Inflammatory macrophage treated with lipopolysaccharide for 4 hours (primary cell): ENCODE data around the gene HMOX1.
A peak's percentile ranks its signal among the peaks of the same experiment; 100 is the strongest.

Source experiments
- DNase-seq: peaks from one replicate; pipeline ENCODE4 v3.0.0-alpha.2; 2020

HMOX1 gene

DNA sequence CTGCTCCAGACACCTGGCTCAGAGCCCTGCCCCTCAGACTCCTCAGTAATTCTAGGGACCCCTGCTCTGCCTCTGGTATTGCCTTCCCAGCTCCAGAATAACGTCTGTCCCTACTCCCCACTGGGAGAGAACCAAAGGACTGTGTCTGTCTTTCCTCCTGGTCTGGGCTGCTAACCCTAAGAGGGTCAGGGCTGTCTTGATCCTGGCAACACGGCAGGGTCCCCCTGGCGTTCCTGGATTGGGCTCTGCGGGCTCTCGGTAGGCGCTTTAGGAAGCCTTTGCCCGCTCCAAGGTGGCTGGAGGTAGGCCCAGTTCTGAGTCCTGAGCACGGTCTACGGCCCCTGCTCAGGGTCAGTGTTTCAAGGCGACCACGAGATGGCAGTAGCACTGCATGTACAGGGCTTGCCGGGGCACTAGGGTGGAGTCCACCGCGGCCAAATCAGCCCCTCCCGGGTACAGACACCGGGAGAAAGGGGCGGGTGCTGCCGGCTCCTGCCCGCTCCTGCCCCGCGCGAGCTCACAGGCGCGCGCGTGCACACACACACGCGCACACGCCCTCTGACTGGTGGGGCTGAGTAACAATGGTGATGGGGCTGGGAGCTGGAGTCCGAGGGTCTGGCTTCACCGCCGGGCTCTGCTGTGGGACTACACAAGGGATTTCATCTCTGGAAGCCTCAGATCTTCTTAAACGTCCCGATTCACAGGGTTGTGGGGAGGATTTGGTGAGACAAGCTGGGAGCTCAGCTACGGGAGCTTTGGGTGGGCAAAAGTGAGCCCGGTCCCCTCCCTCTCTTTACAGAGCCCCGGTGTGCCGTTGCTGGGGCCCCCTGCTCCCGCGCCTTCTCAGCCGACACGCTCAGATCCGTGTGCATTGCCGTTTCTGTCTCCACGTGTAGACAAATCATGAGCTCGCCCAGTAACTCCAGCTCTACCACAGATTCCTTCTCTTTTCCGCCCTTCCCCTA, 30.1 kb upstream of the HMOX1 start:
- peak; percentile 85 for DNase-seq

DNA sequence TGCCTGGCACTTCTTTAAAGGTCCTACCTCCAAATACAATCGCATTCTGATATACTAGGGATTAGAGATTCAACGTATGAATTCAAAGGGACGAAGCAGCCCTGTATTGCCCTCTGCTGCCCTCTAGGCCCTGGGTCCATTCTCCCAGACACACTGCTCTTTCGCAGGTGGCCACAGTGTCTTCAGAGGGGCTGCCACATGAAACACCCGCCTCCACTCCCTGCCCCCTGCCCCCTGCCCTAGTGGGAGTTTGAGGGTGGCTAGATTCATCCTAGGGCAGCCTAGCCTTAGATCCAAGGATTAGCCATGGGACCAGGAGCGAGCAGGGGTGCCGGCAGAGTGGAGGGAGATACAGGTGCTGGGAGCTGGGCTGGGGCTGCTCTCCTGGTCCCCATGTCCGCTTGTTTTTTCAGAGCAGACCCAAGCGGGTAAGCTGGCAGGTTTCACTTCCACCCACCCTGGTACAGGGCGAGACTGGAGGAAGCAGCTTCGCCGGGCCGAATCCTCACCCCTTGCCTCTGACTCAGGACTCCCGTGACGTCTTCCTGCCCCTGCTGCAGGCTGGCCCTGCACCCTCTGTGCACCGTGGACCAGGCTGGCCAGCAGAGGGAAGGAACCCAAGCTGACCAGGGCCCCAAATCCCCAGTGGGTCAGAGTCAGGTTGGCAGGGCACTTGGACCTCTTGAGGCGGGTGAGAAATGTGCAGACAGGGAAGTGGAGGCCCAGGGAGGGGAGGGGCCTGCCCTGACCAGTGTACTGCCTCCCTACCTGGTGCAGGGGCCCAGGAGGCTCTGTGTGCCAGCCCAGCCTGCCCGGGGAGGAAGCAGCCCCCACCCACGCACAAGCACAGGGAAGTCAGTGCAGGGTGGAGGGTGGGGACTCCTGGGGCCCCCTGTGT, 28.4 kb upstream of the HMOX1 start:
- DNase-seq: peak; percentile 99

- peak; percentile 83 for DNase-seq
Measured at GRCh38 chr22:35353318-35353717, 27.6 kb upstream of the HMOX1 start.

DNA sequence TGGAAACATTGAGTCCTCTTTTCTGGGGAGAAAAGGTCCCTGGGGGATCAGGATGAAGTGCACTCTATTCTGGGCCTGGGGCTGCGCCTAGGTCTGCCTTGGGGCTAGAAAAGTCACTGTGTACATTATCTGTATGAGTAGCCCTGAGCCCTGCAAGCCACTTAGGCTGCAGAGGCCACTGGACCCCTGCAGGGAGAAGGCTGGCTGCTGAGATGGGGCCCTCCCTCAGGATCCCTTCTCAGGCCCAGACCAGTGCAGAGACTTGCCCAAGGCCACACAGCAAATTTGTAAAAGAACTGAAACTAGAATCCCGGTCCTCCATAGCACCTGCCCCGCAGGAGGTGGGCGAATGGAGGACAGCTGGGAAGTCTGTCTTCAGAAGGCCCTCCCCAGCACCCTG, 26.8 kb upstream of the HMOX1 start:
- DNase-seq: no peak

DNA sequence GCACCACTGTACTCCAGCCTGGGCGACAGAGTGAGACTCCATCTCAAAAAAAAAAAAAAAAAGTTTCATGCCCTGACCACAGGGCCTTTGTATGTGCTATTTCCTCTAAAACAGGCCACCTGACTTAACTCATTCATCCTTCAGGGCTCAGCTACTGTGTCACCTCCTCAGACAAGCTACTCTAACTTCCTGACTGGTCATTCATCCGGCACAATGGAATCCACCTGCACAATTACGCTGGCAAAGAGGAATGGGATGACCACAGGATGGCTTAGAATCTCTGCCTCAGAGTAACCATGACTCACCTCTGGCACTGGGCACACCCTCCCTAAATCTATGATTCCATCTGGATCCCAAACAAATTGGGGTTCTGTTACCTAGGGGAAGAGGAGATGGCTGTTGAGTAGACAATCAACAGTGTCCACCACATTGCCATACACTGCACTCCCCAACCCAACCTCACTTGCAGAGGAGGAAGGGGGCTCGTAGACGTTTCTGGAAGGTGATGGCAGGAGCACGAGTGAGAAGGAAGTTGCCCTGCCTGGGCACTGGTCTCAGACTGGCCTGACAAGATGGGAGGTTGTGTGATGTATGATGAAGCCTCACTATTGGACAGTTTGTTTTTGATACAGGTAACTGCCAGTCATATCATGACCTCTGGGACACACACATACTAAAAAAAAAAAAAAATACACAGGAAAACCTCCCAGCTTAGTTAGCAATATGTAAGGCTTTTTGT, 22.8 kb upstream of the HMOX1 start:
- DNase-seq: no peak

DNA sequence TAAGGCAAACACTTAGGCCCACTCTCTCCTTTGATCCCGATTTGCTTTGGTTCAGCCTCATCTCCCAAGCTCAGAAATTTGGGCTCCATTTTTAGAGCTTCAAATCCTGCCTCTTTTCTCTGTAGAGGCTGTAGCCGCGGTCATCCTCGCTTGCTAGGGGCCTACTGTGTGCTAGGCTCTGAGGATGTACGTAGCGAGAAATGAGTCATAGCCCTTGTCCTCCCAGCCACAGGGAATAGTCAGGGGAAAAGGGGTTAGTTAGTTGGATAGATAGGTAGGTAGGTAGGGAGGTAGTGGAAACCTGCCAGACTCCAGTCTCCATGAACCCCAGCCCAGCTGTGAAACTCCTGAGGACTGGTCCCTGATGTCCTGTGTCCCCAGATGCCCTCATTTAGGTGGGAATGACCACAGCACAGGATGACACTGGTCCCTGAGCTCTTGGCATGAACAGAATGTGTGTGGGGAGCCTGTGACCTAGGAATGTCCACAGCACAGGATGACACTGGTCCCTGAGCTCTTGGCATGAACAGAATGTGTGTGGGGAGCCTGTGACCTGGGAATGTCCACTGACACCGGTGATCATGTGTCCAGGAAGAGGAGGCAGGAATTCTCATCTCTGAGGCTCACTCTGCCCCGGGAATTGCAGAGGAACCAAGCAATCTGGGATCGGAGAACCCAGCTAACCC, 21.4 kb upstream of the HMOX1 start:
- no peak for DNase-seq

DNA sequence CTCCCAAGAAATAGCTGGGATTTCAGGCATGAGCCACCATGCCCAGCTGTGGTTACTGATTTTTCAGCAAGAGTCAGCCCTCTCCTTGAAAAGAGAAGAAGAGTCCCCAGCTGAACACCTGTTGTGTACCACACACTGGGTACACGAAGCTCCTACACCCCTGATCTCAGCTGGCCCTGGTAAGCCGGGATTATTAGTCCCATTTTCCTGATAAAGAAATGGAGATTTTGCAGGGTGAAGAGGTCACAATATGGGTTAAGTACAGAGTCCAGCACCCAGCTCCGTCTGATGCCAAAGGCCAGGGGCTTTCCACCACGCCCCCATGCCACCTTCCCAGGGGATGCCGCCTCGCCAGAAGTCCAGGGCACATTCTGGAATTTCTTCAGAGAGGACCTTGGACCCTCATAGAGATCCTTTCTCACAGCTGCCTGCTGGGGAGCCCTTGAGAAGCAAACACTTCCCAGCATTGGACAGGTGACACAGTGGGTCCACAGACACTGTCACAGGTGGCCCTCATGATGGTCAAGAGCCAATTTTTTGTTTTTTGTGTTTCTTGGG, 19.8 kb upstream of the HMOX1 start:
- DNase-seq: no peak

GRCh38 chr22:35363566-35364086, 17.3 kb upstream of the HMOX1 start:
- no peak for DNase-seq

DNA sequence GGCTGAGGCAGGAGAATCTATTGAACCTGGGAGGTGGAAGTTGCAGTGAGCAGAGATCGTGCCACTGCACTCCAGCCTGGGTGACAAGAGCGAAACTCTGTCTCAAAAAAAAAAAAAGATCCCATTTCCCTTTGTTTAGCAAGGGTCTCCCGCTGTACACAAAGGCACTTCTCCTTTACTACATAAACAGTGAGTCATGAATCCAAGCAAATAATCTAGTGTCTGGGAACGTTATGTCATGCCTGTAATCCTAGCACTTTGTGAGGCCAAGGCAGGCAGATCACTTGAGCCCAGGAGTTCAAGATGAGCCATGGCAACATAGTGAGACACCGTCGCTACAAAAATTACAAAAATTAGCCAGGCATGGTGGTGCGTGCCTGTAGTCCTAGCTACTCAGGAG, 16.7 kb upstream of the HMOX1 start:
- peak; percentile 94 for DNase-seq

DNA sequence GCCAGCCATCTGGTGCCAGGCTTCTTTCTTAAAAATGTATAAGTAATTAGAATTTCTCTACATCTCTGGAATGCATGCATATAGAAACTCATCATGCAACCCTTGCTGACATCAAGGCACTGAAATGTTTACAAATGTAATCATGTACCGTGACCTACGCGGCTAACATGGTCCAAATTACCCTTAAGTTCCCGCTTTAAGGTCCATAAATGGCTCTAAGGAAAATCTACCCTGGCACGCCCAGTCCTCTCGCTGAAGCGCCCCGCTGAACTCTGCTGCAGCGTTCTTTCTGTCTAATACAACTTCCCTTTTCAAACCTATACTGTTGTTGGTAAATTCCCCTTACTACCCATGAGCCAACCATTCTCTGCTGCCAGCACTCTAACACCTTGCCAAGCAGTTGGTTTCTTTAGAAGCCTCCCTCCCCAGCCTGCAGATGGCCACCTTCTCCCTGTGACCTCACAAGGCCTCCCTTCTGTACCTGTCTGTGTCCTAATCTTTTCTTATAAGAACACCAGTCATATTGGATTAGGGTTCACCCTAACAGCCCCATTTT, 13.5 kb upstream of the HMOX1 start:
- DNase-seq: peak; percentile 81

GRCh38 chr22:35368386-35368785, 12.5 kb upstream of the HMOX1 start:
- no peak for DNase-seq

DNA sequence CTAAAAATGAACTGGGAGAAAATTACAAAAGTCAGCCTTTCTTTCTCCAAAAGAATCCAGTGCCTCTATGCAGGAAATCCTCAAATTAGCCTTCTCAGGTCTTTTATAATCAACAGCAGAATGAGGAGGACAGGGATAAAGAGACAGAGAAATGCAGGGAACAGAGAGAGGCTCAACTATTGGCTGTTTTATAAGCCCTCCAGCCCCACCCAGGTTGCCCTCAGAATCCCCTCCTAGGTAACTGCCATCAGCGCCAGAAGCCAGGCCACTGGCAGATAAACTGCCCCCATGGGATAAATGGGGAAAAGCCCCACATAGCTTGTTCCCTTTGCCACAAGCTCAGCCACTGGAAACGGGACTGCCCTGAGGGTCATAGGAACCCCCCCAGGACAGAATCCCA, 10.9 kb upstream of the HMOX1 start:
- DNase-seq: no peak

DNA sequence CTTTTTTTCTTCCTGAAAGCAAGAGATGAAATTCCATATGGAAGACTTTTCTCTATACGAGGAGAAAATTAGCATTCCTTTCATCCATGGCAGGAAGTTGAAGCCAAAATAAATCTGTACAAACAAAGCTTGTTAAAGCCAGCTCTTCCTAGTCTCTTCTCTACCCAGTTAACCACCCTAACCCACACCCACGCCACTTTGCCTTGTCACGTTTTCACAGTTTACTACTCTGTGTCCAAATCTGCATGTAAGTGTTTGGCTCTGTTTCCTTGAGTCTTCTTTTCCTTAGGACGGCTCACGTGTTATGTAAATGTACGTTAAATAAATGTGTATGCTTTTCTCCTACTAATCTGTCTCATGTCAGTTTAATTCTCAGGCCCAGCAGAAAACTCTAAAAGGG, 7.1 kb upstream of the HMOX1 start:
- no peak for DNase-seq

DNA sequence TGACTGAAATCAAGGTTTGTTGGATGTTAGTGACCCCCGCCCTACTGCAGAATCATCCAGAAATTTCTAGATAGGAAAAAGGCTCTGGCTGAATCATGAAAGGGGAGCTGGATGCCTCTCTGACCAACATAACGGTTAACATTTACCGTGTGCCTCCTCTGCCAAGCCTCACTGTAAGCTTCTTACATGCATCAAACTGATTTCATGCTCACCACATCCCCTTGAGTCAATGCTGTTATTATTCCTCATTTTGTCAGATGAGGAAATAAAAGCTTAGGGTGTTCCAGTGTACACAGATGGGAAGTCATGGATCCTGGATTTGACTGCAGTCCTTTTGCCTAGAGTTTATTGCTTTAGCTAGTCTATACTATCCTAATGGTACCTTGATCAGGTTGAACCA, 5.9 kb upstream of the HMOX1 start:
- peak; percentile 87 for DNase-seq

DNA sequence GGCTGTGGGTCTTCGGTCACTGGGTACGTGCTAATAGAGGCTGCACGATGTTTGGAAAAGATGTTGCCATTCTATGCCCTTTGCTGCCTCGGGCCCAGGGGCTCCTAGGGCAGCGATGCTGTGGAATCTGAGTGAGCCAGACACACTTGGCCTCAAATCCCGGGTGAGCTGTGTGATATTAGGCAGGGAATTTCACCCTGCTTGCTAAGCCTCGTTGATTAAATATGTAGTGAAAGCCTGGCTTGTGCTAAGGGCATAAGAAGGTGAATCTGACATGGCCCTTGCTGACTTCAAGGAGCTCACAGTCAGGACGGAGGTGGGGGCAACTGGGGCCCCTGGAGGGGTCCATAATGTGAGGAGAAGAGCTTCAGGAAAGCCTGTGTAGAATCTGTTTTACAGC, 5.4 kb upstream of the HMOX1 start:
- DNase-seq: no peak

- DNase-seq: peak; percentile 99
Measured at GRCh38 chr22:35376728-35377472, 4.0 kb upstream of the HMOX1 start.

DNA sequence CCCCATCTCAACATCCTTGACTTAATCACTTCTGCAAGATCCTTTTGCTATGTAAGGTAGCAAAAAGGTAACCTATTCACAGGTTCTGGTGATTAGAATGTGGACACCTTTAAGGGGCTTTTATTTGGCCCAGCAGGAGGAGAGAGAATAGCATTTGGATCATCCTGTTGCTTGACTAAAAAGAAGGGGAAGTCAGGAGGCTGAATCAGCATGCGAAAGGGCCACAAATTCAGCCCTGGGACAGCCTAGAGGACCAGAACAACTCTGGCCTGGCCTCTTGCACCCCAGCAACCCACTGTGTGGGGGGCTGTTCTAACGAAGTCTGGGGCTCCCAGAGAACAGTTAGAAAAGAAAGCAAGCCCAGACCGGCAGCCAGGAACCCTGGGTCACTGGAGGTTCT, 3.2 kb upstream of the HMOX1 start:
- DNase-seq: peak; percentile 69

DNA sequence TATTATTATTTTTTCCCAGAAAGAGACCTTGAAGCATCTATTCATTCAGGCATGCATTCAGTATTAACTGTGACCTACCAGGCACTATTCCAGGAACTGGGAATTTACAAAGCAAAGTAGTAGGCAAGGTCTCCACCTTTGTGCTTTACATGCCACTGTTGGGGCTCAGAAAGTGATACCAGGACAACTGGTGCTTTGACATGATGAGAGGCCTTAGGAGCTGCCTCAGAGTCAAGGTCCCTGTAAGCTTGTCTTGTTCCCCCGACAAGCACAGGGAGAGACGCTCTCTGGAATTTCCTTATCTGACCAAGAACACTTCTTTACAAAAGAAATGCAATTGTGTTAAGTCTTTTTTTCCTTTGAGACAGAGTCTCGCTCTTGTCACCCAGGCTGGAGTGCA, 2.3 kb upstream of the HMOX1 start:
- no peak for DNase-seq

DNA sequence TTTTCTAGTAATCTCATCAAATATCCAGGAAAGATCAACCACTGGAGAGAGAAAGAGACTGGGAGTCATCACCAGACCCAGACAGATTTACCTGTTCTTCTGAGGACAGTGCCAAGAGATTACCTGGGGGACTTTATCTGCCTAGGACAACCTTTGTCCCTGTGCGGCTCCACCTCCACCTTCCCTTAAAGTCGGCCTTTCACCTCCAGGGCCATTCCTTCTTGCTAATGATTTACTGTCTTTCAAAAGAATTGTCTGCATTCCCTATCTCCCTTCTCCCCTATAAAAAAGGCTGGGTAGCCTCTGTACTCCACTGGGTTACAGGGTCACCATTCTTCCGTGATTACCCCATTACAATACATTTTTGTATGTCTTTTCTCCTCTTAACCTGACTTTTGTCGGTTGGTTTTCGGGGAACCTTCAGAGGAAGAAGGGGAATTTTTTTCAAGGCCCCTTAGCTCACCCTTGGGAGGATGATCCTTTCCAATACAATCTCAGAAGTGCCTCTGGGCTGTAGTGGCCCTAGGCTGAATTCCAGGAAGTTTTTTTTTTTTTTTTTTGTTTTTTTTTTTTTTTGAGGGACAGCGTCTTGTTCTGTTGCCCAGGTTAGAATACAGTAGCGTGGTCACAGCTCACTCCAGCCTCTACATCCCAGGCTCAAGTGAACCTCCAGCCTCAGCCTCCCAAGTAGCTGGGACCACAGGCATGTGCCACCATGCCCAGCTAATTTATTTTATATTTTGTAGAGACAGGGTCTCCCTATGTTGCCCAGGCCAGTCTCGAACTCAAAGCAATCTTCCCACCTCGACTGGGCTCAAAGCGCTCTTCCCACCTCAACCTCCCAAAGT, 1.5 kb upstream of the HMOX1 start:
- DNase-seq: no peak

GRCh38 chr22:35380013-35380412, 883 bp upstream of the HMOX1 start:
- DNase-seq: peak; percentile 48
